H54 (cell line): ENCODE results near the gene ZC3H4.

Source experiments
- DNase-seq: peaks from one replicate; pipeline ENCODE4 v3.0.0; 2011; ENCODE audit warnings: low spot score, mixed read lengths; ENCODE audit not compliant: insufficient read length
- FAIRE-seq: peaks from 3 replicates; lab custom pipeline; 2011; peaks lifted over from hg19 to GRCh38; lab: Jason Lieb, UNC
- POLR2A ChIP-seq: IDR thresholded peaks from 2 replicates; pipeline ENCODE4 v1.6.1; 2011; ENCODE audit warnings: low read depth, mild to moderate bottlenecking, low read length

Gene ZC3H4

GRCh38 chr19:47047763-47048405 is 65.7 kb downstream of the ZC3H4 start:
- TF ChIP-seq POLR2A: peak; percentile 34; the same call in 1 of the 2 replicates
- FAIRE-seq: no peak
- peak; percentile 92 for DNase-seq

GRCh38 chr19:47047272-47047762 is 66.3 kb downstream of the ZC3H4 start:
- TF ChIP-seq POLR2A: no peak
- DNase-seq (no peak), FAIRE-seq (no peak)

GRCh38 chr19:47045867-47046470 is 67.6 kb downstream of the ZC3H4 start:
- DNase-seq (no peak), FAIRE-seq (no peak)
- TF ChIP-seq POLR2A: no peak

- TF ChIP-seq POLR2A: no peak
- DNase-seq (no peak), FAIRE-seq (no peak)
Measured at GRCh38 chr19:47044946-47045866, 68.4 kb downstream of the ZC3H4 start.

- no peak for TF ChIP-seq POLR2A
- FAIRE-seq: no peak
- no peak for DNase-seq
Measured at GRCh38 chr19:47040869-47041268, 72.7 kb downstream of the ZC3H4 start.

- FAIRE-seq: no peak
- no peak for DNase-seq
- no peak for TF ChIP-seq POLR2A
Measured at GRCh38 chr19:47039239-47039874, 74.2 kb downstream of the ZC3H4 start.

GRCh38 chr19:47037766-47038165 is 75.8 kb downstream of the ZC3H4 start:
- TF ChIP-seq POLR2A: no peak
- DNase-seq (no peak), FAIRE-seq (no peak)

GRCh38 chr19:47036097-47036651 is 77.4 kb downstream of the ZC3H4 start:
- DNase-seq (no peak), FAIRE-seq (no peak)
- no peak for TF ChIP-seq POLR2A

GRCh38 chr19:47035127-47036096 is 78.2 kb downstream of the ZC3H4 start:
- DNase-seq (peak; percentile 86), FAIRE-seq (no peak)
- no peak for TF ChIP-seq POLR2A

- no peak for TF ChIP-seq POLR2A
- DNase-seq (no peak), FAIRE-seq (no peak)
Measured at GRCh38 chr19:47032171-47032811, 81.3 kb downstream of the ZC3H4 start.

GRCh38 chr19:47028195-47028601 is 85.4 kb downstream of the ZC3H4 start:
- DNase-seq (no peak), FAIRE-seq (no peak)
- TF ChIP-seq POLR2A: no peak

- DNase-seq (no peak), FAIRE-seq (no peak)
- no peak for TF ChIP-seq POLR2A
Measured at GRCh38 chr19:47027586-47028088, 85.9 kb downstream of the ZC3H4 start.
